ENCODE results near the gene MMAA.
"Not testable (repeated sequence)": the region's sequence is repeated elsewhere in the genome, so short reads cannot be mapped to it uniquely, and the experiment has no call there.

MMAA gene

GRCh38 chr4:145635630-145636029 lies 16.4 kb downstream of the MMAA start:
- DNase-seq: no peak

- DNase-seq: no peak
Observed at GRCh38 chr4:145639186-145639698, 20.1 kb downstream of the MMAA start.

GRCh38 chr4:145640236-145640635 lies 21.1 kb downstream of the MMAA start:
- not testable (repeated sequence) for DNase-seq

- no peak for DNase-seq
Observed at GRCh38 chr4:145643295-145643694, 24.1 kb downstream of the MMAA start.

GRCh38 chr4:145644699-145645098 lies 25.5 kb downstream of the MMAA start:
- no peak for DNase-seq

GRCh38 chr4:145656156-145656555 lies 37.0 kb downstream of the MMAA start:
- DNase-seq: no peak

- DNase-seq: no peak
Observed at GRCh38 chr4:145660064-145660463, 40.9 kb downstream of the MMAA start.

- no peak for DNase-seq
Observed at GRCh38 chr4:145663194-145663593, 44.0 kb downstream of the MMAA start.

GRCh38 chr4:145665773-145666172 lies 46.6 kb downstream of the MMAA start:
- no peak for DNase-seq

GRCh38 chr4:145670422-145670821 lies 51.2 kb downstream of the MMAA start:
- no peak for DNase-seq

GRCh38 chr4:145679520-145679919 lies 60.3 kb downstream of the MMAA start:
- DNase-seq: no peak

GRCh38 chr4:145679991-145680455 lies 60.8 kb downstream of the MMAA start, which contains the start of gene C4orf51:
Gene C4orf51 (plus strand): TSS chr4:145680146. CDS start chr4:145680204, 58 bp downstream.
- no peak for DNase-seq

GRCh38 chr4:145680902-145681301 lies 61.7 kb downstream of the MMAA start:
- no peak for DNase-seq

GRCh38 chr4:145681518-145681917 lies 62.3 kb downstream of the MMAA start:
- no peak for DNase-seq

GRCh38 chr4:145681956-145682355 lies 62.8 kb downstream of the MMAA start:
- no peak for DNase-seq

- DNase-seq: no peak
Observed at GRCh38 chr4:145686991-145687390, 67.8 kb downstream of the MMAA start.

GRCh38 chr4:145690610-145691009 lies 71.4 kb downstream of the MMAA start:
- DNase-seq: no peak

- not testable (repeated sequence) for DNase-seq
Observed at GRCh38 chr4:145691416-145691815, 72.2 kb downstream of the MMAA start.

- DNase-seq: no peak
Observed at GRCh38 chr4:145694929-145695328, 75.7 kb downstream of the MMAA start.

- DNase-seq: no peak
Observed at GRCh38 chr4:145697332-145697731, 78.1 kb downstream of the MMAA start.

- no peak for DNase-seq
Observed at GRCh38 chr4:145698507-145698906, 79.3 kb downstream of the MMAA start.

GRCh38 chr4:145703850-145704497 lies 84.8 kb downstream of the MMAA start:
- no peak for DNase-seq

- DNase-seq: no peak
Observed at GRCh38 chr4:145709336-145709735, 90.2 kb downstream of the MMAA start.

Measured in CD4-positive, alpha-beta T cell treated with Interferon gamma for 1 hour (primary cell).